GDM1 (cell line): Measurements from ENCODE around the gene PRR11.
A peak's percentile ranks its signal among the peaks of the same experiment; 100 is the strongest.
"Not testable (repeated sequence)": the region's sequence is repeated elsewhere in the genome, so short reads cannot be mapped to it uniquely, and the experiment has no call there.

ENCODE experiments used
- DNase-seq: peaks from one replicate; lab custom pipeline; 2025; lab: John Stamatoyannopoulos, UW

The PRR11 gene

GRCh38 chr17:59220328-59221158 is 65.0 kb downstream of the PRR11 start, which contains the start of gene GDPD1:
Gene GDPD1 (plus strand): TSS chr17:59220511. CDS start chr17:59220610, 99 bp downstream.
- peak; percentile 96 for DNase-seq

- DNase-seq: no peak
These were observed 65.8 kb downstream of the PRR11 start for GRCh38 chr17:59221159-59221847.

DNA sequence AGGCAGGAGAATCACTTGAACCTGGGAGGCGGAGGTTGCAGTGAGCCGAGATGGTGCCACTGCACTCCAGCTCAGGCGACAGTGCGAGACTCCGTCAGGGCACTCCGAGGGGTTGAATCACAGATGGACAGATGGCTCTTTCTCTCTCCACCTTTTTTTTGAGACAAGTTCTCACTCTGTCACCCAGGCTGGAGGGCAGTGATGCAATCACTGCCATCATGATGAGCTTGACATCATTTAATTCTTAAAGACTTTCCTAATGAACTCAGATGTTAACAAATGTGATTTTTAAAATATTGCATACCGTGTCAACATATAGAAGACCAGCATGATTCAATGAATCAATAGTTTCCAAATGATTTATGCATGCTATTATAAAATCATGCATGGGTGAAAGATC is 68.3 kb downstream of the PRR11 start:
- no peak for DNase-seq

GRCh38 chr17:59228588-59228987 is 73.0 kb downstream of the PRR11 start:
- not testable (repeated sequence) for DNase-seq

DNA sequence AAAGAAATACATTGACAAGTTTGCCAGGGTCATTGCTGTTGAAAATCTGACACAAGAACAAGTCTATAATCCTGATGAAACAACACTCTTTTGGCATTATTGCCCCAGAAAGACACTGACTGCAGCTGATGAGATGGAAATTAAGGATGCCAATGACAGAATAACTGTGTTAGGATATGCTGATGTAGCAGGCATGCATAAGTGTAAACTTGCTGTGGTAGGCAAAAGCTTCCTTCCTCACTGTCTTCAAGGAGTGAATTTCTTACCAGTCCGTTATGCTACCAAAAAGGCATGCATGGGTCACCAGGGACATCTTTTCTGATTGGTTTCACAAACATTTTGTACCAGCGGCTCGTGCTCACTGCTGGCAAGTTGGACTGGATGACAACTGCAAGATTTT is 75.2 kb downstream of the PRR11 start:
- no peak for DNase-seq

- DNase-seq: no peak
These were observed 79.1 kb downstream of the PRR11 start for GRCh38 chr17:59234631-59235030.

GRCh38 chr17:59238906-59239305 is 83.4 kb downstream of the PRR11 start:
- no peak for DNase-seq

GRCh38 chr17:59244081-59244480 is 88.5 kb downstream of the PRR11 start:
- no peak for DNase-seq
